Kidney (tissue), 14 donors: ENCODE measurements around the gene DNAAF5. TPM values are rescaled to one million over a fixed set of nuclear protein-coding genes. Genes with fewer than 3 reads are reported as not detected.

ENCODE experiments used
- DNase-seq, 5 donors: peaks; one replicate each; pipeline ENCODE4 v3.0.0-alpha.2; 2013 to 2020
- FAIRE-seq: peaks from 2 replicates; lab custom pipeline; 2012; peaks lifted over from hg19 to GRCh38; lab: Jason Lieb, UNC
- H3K27ac ChIP-seq, 2 donors: one replicate each; pipeline ENCODE4 v1.7.0; 2013; ENCODE audit warnings: low read depth in 2 of 2, low read length in 2 of 2, inconsistent platforms in 1 of 2
- H3K27me3 ChIP-seq: one replicate; pipeline ENCODE4 v1.7.1; 2013; ENCODE audit warnings: low read length, inconsistent platforms; ENCODE audit not compliant: control insufficient read depth, insufficient read depth
- H3K36me3 ChIP-seq, 3 donors: one replicate each; pipeline versions ENCODE4 v1.7.0 to v1.7.1; 2013; ENCODE audit warnings: low read length in 3 of 3, control low read depth in 1 of 3, inconsistent platforms in 1 of 3; ENCODE audit not compliant: insufficient read depth in 3 of 3, control insufficient read depth in 2 of 3
- H3K4me1 ChIP-seq, 3 donors: one replicate each; pipeline versions ENCODE4 v1.7.0 to v1.7.1; 2013; ENCODE audit warnings: low read length in 3 of 3, inconsistent platforms in 1 of 3, low read depth in 1 of 3; ENCODE audit not compliant: control insufficient read depth in 2 of 3, insufficient read depth in 2 of 3
- H3K4me3 ChIP-seq, 3 donors: one replicate each; pipeline versions ENCODE4 v1.7.0 to v1.8.1; 2013; ENCODE audit warnings: low read length in 3 of 3, control low read depth in 1 of 3, inconsistent platforms in 1 of 3
- H3K9ac ChIP-seq, 3 donors: one replicate each; pipeline versions ENCODE4 v1.7.0 to v1.7.1; 2013; ENCODE audit warnings: low read length in 3 of 3, control low read depth in 1 of 3, inconsistent platforms in 1 of 3
- H3K9me3 ChIP-seq, 3 donors: one replicate each; pipeline versions ENCODE4 v1.7.0 to v1.7.1; 2013; ENCODE audit warnings: low read length in 3 of 3, control low read depth in 1 of 3, inconsistent platforms in 1 of 3; ENCODE audit not compliant: control insufficient read depth in 2 of 3, insufficient read depth in 1 of 3
- intact Hi-C: fragments of 100-400 bp; cut with DNase I; formaldehyde crosslinking; loops from one replicate; pipeline ENCODE4 v1.11.1; 2022
- polyA plus RNA-seq: library from polyadenylated mRNA; stranded (reverse); fragments of 350-450 nt; fragmentation: Illumina TruSeq; extraction: RNeasy Lipid Tissue Mini Kit (QIAGEN cat#74804); gene quantifications from one replicate; pipeline ENCODE4 v1.2.3, GENCODE V29; 2014; ENCODE audit warnings: low read depth, low replicate concordance; ENCODE audit not compliant: insufficient read depth
- total RNA-seq: library from RNA; stranded (reverse); fragmentation: NEBNext Ultra II Directional; extraction: Animal tissue kit (Norgen Biotek cat#: 25700); gene quantifications from one replicate; pipeline ENCODE4 v1.2.1, GENCODE V29; 2021
- TF ChIP-seq, protein P1 (sequence below): IDR thresholded peaks from 3 replicates; pipeline ENCODE4 v1.5.1; 2012; ENCODE audit warnings: mild to moderate bottlenecking, moderate library complexity, borderline replicate concordance; ENCODE audit not compliant: insufficient read depth; ENCODE audit errors: extremely low read depth
- donor health status: control.
- donor health status: control.
- donor health status: control.
- donor health status: control.
- donor health status: control.
- donor health status: DM: yes; HTN: yes; CAD: no.
- donor health status: Normal renal cell carcinoma (clear cell type).

DNAAF5 gene
- total and polyA plus RNA-seq, 2 donors from 2014 or later, result 11.6 to 29.7 TPM

DNA sequence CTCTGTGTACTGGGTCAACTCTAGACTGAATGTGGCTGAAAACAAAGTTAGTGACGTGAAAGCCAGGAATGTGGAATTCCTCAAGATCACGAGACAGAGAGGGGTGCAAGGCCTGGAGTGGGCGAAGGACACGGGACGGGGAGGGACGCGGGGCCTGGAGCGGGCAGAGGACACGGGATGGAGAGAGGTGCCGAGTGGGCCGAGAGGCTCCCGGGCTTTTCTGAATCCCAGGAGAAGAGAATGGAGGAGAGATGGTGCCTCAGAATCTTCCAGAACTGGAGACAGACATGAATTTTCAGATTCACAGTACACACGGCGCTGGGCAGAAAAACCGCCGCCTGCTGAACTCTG is 51.2 kb downstream of the DNAAF5 start:
- no peaks in the 10 kb centered on the region for H3K27me3 ChIP-seq
- no peak overlapping the region for H3K27ac ChIP-seq
- H3K4me3 ChIP-seq, result no peak overlapping the region
- intact Hi-C loops, result no loop called here
- peaks cover 2 to 18% (median 11%) of the 10 kb centered on the region in 3 donors for H3K36me3 ChIP-seq
- TF ChIP-seq, protein P1, sequence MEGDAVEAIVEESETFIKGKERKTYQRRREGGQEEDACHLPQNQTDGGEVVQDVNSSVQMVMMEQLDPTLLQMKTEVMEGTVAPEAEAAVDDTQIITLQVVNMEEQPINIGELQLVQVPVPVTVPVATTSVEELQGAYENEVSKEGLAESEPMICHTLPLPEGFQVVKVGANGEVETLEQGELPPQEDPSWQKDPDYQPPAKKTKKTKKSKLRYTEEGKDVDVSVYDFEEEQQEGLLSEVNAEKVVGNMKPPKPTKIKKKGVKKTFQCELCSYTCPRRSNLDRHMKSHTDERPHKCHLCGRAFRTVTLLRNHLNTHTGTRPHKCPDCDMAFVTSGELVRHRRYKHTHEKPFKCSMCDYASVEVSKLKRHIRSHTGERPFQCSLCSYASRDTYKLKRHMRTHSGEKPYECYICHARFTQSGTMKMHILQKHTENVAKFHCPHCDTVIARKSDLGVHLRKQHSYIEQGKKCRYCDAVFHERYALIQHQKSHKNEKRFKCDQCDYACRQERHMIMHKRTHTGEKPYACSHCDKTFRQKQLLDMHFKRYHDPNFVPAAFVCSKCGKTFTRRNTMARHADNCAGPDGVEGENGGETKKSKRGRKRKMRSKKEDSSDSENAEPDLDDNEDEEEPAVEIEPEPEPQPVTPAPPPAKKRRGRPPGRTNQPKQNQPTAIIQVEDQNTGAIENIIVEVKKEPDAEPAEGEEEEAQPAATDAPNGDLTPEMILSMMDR, result no peak
- FAIRE-seq, result no peak
- H3K9me3 ChIP-seq, result no peaks in the 10 kb centered on the region
- H3K9ac ChIP-seq, result no peak overlapping the region
- peaks cover 0 to under 1% (median 0%) of the 10 kb centered on the region in 3 donors for H3K4me1 ChIP-seq
- peak in 1 of 5 donors; percentile 41 for DNase-seq

DNA sequence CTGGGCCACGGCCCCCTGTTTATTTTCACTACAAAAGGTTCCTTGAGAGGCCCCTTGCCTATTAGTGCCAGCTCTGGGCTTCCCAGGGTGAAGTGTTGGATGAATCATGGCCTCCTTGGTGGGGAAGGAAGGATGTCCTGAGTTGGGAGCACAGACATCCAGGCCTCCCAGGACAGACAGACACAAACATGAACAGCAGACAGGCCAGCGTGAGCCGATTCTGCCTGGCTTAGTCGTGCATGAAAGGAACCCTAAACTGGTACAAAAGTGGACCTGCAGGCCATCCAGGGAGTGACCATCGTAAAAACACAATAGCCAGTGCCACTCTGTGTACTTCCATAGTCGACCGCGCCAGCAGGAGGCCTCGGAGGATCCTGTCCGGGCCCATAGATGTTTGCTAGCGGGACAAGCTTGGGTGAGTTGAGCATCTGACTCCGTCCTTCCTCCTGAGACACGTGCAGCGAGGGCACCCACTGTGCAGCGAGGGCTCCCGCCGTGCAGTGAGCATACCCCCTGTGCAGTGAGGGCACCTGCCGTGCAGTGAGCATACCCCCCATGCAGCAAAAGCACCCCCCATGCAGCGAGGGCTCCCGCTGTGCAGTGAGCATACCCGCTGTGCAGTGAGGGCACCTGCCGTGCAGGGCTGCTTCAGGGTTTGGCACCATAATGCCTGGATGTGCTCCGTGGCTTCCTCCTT is 51.9 kb downstream of the DNAAF5 start:
- FAIRE-seq (no peak), DNase-seq (peak in 1 of 5 donors; percentile 73)
- H3K27me3 ChIP-seq, result no peaks in the 10 kb centered on the region
- H3K9me3 ChIP-seq, result no peaks in the 10 kb centered on the region
- H3K4me3 ChIP-seq, result no peak overlapping the region
- peaks cover 2 to 22% (median 12%) of the 10 kb centered on the region in 3 donors for H3K36me3 ChIP-seq
- no peak overlapping the region for H3K9ac ChIP-seq
- no peaks in the 10 kb centered on the region for H3K4me1 ChIP-seq
- TF ChIP-seq, protein P1, result no peak
- intact Hi-C loops, result no loop called here
- H3K27ac ChIP-seq, result no peak overlapping the region

DNA sequence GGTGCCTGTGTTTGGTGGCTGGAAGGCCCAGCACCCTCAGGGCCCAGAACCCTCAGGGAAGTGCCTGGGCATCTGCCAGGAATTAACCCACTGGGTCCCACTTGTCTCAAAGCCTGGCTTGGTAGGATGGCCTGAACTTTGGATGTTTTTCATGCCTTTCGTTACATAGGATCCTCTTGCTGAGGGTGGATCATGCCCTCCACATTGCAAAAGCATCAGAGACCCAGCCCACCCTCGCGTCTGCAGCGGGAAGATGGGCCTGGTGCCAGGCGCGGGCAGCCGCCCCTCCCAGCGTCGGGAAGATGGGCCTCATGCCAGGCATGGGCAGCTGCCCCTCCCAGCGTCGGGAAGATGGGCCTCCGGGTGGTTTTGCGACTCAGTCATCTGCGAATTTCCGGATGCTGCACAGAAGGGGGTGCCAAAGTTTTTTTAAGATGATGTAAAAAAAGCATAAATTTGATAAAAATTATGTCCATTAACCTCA is 52.5 kb downstream of the DNAAF5 start:
- intact Hi-C loops, result no loop called here
- H3K27me3 ChIP-seq, result no peaks in the 10 kb centered on the region
- no peaks in the 10 kb centered on the region for H3K9me3 ChIP-seq
- no peak overlapping the region for H3K9ac ChIP-seq
- FAIRE-seq, result no peak
- H3K4me1 ChIP-seq, result no peaks in the 10 kb centered on the region
- TF ChIP-seq, protein P1, result no peak
- peak in 1 of 5 donors; percentile 81 for DNase-seq
- H3K36me3 ChIP-seq, result peaks cover 2 to 22% (median 12%) of the 10 kb centered on the region in 3 donors
- no peak overlapping the region for H3K27ac ChIP-seq
- H3K4me3 ChIP-seq, result no peak overlapping the region
